NCI-H146 treated with DMSO at 0.1 percent for 48 hours (cell line): ENCODE results near the gene INPP4A.

Experiments used
- DNase-seq: peaks from one replicate; lab custom pipeline; 2025; ENCODE audit not compliant: unreplicated experiment; lab: John Stamatoyannopoulos, UW

INPP4A gene

DNA sequence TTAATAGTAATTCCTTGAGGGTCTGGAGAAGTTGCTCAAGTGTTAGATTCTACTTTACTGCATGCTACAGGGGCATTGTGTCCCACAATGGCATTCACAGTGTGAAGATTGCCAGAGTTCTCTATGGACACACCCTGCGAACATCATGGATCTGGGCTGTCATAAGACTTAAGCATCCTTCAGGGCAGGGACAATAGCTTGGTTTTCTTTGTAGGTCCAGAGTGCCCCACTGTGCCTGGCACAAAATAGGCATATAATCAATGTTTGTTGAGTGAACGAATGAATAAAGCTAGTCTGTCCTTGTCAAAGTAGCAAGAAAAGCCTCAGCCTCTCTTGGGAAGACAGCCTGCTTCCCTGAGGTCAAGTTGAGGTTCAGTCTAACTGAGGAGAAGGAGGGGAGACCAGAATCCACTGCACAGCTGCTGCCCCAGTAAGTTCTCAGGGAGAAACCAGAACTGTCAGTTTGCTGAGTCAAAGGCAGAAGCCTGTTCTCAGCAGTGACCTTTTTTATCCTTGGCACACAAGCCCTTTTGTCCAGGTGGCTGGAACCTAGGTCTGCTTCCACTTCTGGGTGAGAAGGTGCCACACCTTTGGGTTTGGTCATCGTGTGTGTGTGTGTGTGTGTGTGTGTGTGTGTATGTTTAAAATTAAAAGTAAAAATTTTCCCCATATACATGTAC is 15.0 kb downstream of the INPP4A start:
- no peak for DNase-seq

DNA sequence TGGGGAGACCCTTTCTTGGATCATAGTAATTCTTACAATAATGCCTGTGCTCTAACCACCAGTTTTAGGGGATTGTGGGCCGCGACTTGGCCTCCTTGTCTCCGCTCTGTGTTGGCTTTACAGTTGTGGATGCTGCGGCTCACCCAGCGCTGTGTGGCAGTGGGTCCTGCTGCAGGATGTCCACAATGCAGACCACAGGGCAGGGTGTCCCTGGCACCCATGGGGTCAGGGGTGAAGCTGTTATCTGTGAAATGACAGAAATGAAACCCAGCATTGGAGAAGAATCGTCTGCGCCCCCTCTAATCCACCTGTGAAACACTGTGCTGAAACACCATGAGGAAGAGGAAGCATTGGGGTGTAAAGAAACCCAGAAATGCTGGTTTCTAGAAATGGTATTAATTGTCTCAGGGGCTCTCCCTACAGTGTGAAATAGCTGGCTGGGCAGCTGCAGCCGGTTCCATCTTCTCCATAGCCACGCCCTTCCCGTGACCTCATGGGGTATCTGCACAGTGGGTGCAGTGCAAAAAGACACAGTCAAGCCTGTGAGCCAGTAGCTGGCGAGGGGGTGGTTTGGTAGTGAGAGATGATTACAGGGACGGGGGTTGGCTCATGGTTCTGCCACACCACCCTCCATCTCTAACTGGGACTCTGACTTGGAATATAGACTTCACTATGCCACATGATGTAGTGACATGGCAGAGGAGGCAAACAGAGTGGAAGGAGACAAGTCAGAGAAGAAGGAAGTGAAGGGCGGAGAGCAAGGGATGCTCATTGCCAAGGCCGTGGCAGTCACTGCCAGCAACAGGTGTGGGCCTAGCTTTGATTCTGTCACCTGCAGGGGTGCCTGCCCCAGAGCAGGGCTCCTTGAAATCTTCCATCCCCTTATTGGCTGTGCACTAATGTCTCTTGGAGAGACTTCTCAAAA is 16.2 kb downstream of the INPP4A start:
- no peak for DNase-seq

DNA sequence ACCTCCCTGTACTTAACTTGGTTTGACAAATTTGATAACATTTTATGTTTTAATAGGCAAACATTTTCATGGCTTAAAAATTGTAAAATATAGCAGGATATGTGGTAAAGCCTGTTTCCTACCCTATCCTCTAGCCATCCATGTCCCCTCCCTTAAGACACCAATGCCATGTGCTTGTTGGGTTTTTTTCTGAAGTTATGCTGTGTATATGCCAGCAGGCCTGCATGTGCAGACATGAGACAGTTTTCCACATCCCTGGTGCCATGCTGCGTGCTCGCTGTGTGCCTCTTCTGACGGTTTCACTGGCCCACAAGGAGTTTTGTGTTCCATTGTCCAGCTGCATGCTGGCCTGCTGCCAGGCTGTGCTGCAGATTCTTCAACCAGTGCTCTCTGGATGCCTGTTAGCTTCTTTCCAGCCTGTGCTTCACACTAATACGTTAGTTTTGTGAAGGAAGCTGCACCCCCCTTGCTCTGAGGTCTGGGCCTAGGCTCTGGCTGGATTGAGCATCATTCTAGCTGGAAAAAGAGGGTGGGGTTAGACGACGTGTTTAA is 16.9 kb downstream of the INPP4A start:
- DNase-seq = no peak

DNA sequence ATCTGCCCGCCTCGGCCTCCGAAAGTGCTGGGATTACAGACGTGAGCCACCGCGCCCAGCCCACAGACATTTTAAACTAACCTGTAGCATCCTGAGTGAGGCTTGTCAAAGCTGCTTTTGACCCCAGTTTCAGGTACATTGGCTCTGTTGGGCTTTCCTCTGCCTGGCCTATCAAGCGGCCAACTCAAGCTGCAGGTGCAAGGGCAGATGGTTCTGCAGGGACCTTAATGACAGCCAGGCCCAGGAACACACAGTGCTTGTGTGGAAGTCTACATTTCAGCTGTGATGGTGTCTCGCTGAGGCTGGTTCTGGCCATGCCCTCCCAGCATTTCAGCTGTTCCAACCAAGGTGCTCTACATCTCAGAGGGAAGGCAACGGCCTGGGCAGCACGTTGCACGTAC is 18.4 kb downstream of the INPP4A start:
- DNase-seq = peak; percentile 96

DNA sequence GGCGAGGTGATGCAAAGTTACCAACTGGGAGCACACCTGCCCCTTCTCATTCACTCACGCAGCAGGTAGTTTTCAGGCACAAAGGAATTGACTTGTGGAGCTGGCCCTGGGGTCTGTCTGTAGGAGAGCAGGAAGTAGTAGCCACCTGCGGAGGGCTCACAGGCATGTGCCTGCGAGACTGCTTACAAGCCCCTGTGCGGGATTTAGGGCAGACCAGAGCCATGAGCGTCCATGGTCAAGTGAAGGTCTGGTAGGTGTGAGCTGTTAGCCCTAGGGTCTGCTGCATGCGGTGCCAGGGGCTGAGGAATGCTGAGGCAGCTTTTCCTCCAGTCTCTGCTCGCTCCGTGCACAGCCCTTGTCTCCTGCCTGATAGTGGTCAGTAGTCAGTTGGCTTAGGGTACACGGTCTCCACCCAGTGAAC is 18.9 kb downstream of the INPP4A start:
- DNase-seq = peak; percentile 96

DNA sequence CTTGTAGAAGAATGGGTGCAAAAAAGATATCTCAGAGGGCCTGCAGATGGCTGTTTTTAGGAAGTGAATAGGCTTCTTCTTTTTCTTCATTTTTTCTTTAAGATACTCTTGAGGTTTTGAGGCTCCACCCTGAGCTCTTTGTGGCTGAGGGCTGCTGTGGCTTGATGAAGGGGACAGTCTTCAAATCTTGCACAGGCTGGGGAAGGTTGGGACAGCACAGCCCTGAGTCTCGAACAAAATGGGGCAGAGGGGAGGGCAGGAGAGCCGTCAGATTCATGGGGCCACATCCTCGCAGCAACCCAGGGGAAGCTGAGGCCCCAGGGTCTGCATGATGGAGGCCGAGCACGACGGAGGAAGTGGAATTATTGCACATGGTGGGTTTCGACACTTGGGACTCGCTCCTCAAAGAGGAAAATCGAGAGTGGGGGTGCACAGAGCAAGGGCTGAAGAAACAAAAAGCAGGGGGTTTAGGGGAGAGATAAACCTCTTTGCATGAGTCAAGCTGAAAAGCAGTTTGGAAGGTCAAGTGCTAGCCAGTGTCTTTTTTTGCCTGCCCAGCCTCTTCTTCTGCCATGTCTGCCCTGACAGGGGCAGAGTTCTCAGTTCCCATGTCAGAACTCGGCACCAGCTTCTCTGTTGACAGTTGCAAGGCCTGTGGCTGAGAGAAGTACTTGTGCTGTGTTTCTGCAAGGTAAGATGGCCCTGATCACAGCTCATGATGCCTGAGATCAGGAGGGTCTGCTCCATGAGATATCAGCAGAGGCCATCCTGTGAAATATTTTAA is 19.5 kb downstream of the INPP4A start:
- no peak for DNase-seq

DNA sequence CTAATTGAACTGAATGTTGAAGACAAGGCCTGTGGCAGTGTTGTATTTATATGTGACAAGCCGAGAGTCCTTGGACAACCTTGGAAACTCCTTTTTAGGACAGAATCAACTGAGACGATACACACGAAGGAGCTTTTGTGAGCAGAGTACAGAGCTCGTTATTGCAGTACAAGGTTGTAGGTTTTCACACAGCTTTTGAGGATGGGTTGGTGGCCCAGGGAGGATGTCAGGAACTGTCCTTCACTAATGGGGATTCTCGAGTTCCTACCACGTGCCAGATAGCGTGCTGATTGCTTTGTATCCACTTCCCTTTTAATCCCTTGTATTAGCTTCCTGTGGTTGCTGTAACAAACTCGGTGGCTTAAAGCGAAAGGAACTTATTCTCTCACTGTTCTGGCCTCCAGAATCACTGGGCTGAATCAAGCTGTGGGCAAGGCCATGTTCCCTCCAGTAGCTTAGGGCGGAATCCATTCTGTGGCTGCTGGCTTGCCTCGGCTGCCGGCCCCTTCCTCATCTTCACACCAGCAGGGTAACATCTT is 20.2 kb downstream of the INPP4A start:
- no peak for DNase-seq

DNA sequence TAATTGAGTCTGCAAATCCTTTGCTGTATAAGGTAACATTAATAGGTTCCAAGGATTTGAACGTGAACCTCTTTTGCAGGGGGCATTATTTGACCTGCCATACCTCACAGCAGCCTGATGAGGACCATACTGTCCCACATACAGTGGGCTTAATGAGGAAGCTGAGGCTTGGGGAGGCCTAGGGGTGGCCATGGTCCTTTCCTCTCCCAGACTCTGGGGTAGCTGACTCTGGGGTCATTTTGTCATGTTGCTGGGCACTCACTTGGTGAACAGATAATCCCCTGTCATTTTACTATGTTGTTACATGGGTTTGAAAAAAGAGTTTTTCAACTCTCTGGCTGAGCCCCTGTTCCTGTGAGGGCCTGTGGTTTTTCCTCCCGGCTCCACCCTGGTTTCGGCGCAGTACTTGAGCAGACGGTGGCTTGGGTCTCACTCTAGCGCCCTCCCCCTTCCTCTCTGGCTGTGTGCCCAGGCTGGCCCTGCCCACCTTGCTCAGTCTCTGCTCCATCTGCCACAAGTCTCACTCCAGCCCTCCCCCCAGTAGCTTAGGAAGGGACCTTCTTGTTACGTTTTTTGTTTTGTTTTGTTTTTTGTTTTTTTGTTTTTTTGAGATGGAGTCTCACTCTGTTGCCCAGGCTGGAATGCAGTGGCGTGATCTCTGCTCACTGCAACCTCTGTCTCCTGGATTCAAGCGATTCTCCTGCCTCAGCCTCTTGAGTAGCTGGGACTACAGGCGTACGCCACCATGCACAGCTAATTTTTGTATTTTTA is 21.0 kb downstream of the INPP4A start:
- DNase-seq = peak; percentile 67

DNA sequence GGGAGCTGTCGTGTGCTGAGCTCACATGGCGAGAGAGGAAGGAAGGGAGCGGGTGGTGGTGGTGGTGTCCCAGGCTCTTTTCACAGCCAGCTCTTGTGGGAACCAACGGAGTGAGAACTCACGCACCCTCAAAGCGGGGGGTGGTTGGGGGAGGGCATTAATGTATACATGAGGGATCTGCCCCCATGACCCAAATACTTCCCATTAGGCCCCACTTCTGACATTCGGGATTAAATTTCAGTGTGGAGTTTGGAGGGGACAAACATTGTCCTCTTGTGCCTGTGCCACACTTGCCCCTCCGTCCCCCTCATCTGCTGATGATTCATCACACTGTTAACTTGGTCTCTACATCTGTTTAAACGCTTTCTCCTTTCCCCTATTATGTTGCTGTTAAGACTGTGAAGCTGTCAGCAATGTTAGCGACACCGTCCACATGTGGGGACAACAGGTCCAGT is 22.5 kb downstream of the INPP4A start:
- DNase-seq = no peak

DNA sequence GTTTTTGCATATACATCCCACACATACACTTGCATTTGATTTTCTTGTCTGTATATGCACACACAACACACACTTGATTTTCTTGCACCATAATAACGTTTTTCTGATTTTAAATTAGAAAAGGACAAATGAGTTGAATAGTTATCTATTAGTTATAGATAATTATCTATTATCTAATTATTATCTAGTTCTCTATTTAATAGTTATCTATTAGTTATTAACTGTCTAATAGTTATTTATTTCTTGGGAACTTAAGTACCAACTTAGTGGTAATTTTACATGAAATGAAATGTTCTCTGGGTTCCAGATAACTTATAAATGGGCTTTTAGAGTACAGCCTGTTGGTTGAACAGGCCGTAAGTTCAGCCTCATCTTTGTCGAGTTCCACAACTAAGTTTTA is 23.0 kb downstream of the INPP4A start:
- no peak for DNase-seq

DNA sequence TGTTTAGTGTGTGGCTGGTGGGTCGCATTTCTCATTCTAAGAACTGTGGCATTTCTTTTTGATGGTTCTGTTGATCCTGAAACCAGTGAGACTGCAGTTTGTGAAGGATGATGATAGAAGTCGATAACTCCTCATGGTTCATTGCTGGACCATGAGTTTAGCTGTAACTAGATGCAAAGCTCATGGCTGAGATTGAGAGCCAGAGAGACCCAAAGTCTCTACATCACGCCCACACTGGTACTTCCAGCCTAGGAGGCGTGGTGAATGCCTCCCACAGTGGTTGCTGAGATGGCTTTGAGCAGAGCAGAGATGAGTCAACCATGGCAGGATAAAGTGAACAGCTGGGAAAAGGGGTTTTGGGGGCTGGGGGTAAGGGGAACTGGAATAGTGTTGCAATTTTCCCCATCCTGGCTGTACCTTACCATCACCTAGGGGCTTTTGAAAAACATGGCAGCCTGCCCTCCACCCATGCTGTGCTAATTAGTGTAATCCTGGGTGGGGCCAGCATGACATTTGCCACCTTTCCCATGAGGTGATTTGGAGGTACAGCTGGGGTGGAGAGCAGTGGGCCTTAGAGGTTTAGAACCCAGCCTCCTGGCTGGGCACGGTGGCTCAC is 24.1 kb downstream of the INPP4A start:
- no peak for DNase-seq

DNA sequence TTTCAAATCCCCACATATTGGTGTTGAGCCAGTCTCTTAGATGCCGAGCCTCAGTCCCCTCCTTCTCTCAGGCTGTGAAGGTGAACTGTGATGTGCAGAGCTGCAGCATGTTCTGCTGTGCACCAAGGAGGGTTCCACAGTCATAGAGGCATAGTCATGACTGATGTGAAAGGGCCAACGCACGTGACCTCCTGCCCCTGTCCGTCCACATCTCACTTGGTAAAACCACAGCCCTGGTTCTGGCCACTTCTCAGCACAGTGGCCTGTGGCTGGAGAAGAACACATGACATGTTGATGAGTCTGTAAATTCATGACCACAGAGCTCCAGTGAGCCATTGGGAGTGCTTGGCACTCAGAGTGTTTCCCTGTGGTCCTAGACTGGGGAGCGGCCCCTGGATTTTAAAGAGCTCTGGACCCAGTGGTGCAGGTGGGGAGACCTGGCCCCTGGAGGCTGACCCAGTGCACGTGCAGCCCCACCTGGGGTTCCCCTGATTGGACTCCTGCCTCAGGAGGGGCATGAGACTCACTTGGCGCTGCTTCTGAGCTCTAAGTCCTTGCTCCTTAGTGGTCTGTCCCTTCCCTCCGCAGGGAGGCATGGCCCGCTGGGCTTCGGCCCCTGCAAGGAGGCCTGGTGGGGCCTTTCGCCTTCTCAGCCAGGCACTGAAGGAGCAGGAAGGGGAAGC is 25.3 kb downstream of the INPP4A start:
- no peak for DNase-seq

DNA sequence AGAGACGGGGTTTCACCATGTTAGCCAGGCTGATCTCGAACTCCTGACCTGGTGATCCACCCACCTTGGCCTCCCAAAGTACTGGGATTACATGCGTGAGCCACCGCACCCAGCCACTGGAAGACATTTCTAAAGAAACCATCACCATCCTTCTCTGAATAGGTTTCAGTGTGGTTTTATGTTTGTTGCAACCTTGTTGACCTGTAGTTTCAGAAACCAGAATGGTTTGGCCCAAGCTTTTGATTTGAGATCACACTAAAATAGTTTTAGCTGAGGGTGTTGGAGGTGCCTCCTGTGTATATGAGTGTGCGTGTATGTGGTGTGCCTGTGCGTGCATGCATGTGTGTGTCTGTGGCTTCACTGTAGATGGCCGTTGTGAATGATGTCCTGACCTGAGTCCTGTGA is 26.2 kb downstream of the INPP4A start:
- DNase-seq = no peak

DNA sequence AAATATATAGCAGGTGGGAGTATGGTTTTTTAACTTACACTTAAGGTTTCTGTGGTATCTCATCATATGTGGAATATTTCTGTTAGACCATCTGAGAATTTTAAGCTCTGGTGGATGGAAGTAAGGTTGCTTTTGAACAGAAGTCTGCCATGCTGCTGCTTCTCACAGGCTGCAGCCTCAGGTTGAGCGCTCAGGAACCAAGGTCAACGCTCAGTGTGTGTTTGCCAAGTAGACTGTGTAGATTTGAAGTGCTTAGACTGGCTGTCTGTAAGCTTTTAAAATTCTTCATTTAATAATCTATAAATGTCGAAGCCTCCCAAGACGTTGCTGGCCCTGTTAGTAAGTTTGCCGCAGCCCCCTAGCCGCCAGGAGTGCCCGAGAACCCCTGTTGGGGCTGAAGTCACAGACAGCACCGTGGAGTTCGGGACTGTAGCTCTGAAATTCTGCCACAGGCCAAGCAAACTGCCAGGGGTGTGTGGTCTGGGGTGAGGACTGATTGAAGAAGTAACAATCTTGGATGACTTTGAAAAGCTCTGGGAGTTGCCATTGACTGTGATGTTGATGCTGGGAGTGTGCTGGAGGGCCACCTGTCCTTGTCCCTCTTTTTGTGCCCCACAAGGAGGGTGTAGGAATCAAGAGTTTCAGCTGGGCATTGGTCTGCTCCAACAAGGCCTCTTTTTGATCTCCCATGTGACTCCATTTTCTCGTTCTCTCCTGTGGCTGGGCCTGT is 26.9 kb downstream of the INPP4A start:
- no peak for DNase-seq

DNA sequence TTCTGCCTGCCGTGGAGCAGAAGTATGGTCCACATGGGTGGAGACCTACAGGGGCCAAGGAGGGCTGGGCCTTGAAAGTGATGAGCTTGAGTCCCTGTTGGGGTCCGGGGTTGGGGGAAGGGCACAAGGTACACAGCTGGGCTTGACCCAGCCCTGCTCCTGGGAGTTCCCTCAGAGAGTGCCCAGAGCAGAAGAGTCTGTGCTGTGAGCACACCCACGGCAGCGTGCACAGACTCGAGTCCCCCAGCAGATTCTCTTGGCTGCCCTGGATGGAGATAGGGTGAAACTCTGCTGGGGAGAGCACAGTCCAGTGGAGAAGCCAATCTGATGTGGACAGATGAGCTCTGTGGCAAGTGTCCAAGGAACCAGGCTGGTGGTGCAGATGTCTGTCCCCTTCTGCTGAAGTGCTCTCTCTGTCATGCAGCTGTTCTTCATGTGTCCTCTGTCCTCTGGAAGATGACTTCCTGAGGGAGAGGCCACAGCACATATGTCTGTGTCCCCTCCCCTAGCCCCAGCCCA is 27.5 kb downstream of the INPP4A start:
- no peak for DNase-seq

DNA sequence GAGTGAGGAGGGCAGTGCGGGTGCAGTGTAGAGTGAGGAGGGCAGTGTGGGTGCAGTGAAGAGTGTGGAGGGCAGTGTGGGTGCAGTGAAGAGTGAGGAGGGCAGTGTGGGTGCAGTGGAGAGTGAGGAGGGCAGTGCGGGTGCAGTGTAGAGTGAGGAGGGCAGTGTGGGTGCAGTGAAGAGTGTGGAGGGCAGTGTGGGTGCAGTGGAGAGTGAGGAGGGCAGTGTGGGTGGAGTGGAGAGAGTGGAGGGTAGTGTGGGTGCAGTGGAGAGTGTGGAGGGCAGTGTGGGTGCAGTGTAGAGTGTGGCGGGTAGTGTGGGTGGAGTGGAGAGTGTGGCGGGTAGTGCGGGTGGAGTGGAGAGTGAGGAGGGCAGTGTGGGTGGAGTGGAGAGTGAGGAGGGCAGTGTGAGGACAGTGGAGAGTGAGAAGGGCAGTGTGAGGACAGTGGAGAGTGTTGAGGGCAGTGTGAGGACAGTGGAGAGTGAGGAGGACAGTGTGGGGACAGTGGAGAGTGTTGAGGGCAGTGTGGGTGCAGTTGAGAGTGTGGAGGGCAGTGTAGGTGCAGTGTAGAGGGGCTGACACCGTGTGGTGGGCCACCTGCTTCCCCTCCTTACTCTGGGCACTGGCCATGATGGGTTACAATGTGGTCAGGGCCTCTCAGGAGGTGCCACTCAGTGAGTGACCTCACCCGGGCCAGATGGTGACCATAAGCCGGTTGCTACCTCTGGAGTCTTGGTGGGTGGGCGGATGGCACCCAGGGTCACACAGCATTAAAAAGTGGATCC is 28.5 kb downstream of the INPP4A start:
- DNase-seq = no peak

DNA sequence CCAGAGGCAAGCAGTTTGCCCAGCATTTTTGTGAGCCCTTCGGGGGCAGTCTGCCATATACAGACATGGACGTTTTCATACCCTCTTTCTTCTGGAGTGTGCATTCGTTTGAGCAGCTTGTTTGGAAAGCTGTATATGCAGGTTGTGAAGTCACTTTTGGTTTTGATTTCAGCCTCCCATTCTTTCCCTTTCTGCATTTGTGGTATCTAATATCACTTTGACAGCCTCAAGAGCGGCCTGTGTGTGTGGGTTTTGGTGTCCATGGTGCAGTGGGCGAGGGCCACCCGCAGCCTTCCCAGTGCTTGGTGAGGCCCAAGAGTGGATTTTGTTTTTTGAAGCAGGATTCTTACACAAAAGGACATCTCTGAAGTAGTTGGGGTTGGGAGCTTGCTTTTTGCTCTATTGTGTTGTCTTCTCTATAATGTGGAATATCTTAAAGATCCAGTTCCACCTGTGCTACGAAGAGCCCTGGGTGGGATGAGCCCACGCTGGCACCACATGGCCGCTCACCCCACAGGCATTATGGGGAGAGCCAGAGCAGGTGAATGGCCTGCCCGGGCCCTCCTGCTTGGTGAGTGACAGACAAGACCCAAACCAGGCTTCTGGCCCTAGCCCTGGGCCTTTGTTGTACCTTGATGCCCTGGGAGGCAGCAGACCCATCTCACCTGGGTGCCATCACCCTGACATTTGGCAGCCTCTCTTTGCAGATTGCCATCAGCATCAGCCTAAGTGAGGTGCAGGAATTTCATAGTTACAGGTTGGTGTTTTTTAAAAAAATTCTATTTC is 29.5 kb downstream of the INPP4A start:
- no peak for DNase-seq
